Activated CD4-positive, alpha-beta T cell treated with anti-CD3 and anti-CD28 coated beads for 48 hours (primary cell): ENCODE measurements around the gene MAD1L1.

Experiments used
- DNase-seq: peaks from one replicate; pipeline ENCODE4 v3.0.0-alpha.2; 2020

The MAD1L1 gene

GRCh38 chr7:1944619-1945210, 288.0 kb downstream of the MAD1L1 start:
- no peak for DNase-seq

GRCh38 chr7:1943933-1944618, 288.7 kb downstream of the MAD1L1 start:
- DNase-seq = no peak

GRCh38 chr7:1943326-1943725, 289.4 kb downstream of the MAD1L1 start:
- DNase-seq = no peak

- DNase-seq = no peak
Measured at GRCh38 chr7:1942941-1943289, 289.8 kb downstream of the MAD1L1 start.

GRCh38 chr7:1942243-1942940, 290.4 kb downstream of the MAD1L1 start:
- DNase-seq = no peak

- no peak for DNase-seq
Measured at GRCh38 chr7:1941464-1942242, 291.1 kb downstream of the MAD1L1 start.

GRCh38 chr7:1940863-1941262, 291.9 kb downstream of the MAD1L1 start:
- no peak for DNase-seq

- DNase-seq = peak; percentile 91
Measured at GRCh38 chr7:1940402-1940786, 292.4 kb downstream of the MAD1L1 start.

- DNase-seq = peak; percentile 60
Measured at GRCh38 chr7:1939434-1940401, 293.0 kb downstream of the MAD1L1 start.

- DNase-seq = peak; percentile 28
Measured at GRCh38 chr7:1938788-1939433, 293.8 kb downstream of the MAD1L1 start.

- no peak for DNase-seq
Measured at GRCh38 chr7:1937252-1937605, 295.5 kb downstream of the MAD1L1 start.

GRCh38 chr7:1936531-1937251, 296.1 kb downstream of the MAD1L1 start:
- no peak for DNase-seq

GRCh38 chr7:1936006-1936310, 296.8 kb downstream of the MAD1L1 start:
- DNase-seq = no peak

- no peak for DNase-seq
Measured at GRCh38 chr7:1935176-1936005, 297.4 kb downstream of the MAD1L1 start.

- no peak for DNase-seq
Measured at GRCh38 chr7:1934756-1935155, 298.0 kb downstream of the MAD1L1 start.

- no peak for DNase-seq
Measured at GRCh38 chr7:1934017-1934416, 298.7 kb downstream of the MAD1L1 start.

GRCh38 chr7:1933066-1933750, 299.5 kb downstream of the MAD1L1 start:
- DNase-seq = no peak

GRCh38 chr7:1931951-1932270, 300.8 kb downstream of the MAD1L1 start:
- no peak for DNase-seq

- DNase-seq = no peak
Measured at GRCh38 chr7:1931256-1931950, 301.3 kb downstream of the MAD1L1 start.
